Thoracic aorta (tissue), 2 donors: ENCODE measurements around the gene KRTAP12-3. TPM values are rescaled to one million over a fixed set of nuclear protein-coding genes. Genes with fewer than 3 reads are reported as not detected.

Experiments
- ATAC-seq: fragments of 150-250 bp; one replicate; pipeline ENCODE4 v1.8.0; 2017; ENCODE audit warnings: low read depth; ENCODE audit not compliant: insufficient number of reproducible peaks, low FRiP score
- DNase-seq: peaks from one replicate; pipeline ENCODE4 v3.0.0-alpha.2; 2020; ENCODE audit warnings: low spot score
- H3K27ac ChIP-seq, 2 donors: fragments of 200-600 bp; sonication (generic); 1 replicate in 1 of 2; 2 replicates in 1 of 2; pipeline ENCODE4 v1.5.1; 2016; ENCODE audit warnings: mild to moderate bottlenecking in 2 of 2, moderate library complexity in 2 of 2
- H3K27me3 ChIP-seq: fragments of 200-600 bp; sonication (generic); replicated peaks from 2 replicates; pipeline ENCODE4 v1.6.0; 2016; ENCODE audit warnings: mild to moderate bottlenecking; ENCODE audit not compliant: insufficient read depth
- H3K36me3 ChIP-seq: fragments of 200-600 bp; sonication (generic); one replicate; pipeline ENCODE4 v1.5.1; 2016
- H3K4me1 ChIP-seq, 2 donors: fragments of 200-600 bp; sonication (generic); 1 replicate in 1 of 2; 2 replicates in 1 of 2; pipeline versions ENCODE4 v1.5.1 to v1.6.0; 2016; ENCODE audit warnings: low read depth in 2 of 2, mild to moderate bottlenecking in 1 of 2; ENCODE audit not compliant: control insufficient read depth in 1 of 2
- H3K4me3 ChIP-seq: fragments of 200-600 bp; sonication (generic); 2 replicates; pipeline ENCODE4 v1.5.1; 2016; ENCODE audit warnings: mild to moderate bottlenecking
- H3K9me3 ChIP-seq: fragments of 200-600 bp; sonication (generic); 2 replicates; pipeline ENCODE4 v1.5.1; 2016
- CTCF ChIP-seq: fragments of 200-600 bp; sonication (generic); IDR thresholded peaks from one replicate; pipeline ENCODE4 v1.5.1; 2019; ENCODE audit warnings: antibody characterized with exemption
- total RNA-seq, 2 donors: library from RNA; depleted of rRNA; stranded (reverse); fragments of >200 nt; gene quantifications; one replicate each; pipeline versions ENCODE4 v1.1.0 to v1.2.3, GENCODE V29; 2016

KRTAP12-3 gene
- total RNA-seq, 2 donors from 2014 or later: not detected

DNA sequence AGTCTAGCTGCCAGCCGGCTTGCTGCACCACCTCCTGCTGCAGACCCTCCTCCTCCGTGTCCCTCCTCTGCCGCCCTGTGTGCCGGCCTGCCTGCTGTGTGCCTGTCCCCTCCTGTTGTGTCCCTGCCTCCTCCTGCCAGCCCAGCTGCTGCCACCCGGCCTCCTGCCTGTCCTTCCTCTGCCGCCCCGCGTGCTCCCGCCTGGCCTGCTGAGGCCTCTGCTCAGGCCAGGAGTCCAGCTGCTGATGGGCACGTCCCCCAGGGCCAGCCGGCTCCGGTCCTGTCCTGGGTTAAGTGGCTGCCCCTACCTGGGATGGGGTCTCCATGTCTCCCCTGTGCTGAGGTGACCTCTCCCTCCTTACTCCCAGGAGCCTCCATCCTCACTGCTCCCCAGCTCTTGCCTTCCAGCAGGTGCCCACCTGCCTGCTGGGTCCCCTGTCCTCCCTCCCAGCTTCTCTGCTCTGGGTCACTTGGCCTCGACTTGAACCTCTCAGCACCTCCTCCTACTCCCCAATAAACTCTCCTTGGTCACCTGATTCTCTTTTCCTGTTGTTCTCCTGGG, 45.0 kb upstream of the KRTAP12-3 start:
- Histone ChIP-seq H3K27me3 (no peaks in the 10 kb centered on the region), H3K9me3 (peaks cover 7% of the 10 kb centered on the region), H3K36me3 (no peaks in the 10 kb centered on the region), H3K27ac (no peak overlapping the region), H3K4me3 (no peak overlapping the region), H3K4me1 (no peaks in the 10 kb centered on the region)
- ATAC-seq (no peak), DNase-seq (no peak)
- TF ChIP-seq CTCF: no peak

- no peak overlapping the region for H3K27ac ChIP-seq
- no peak for TF ChIP-seq CTCF
- H3K4me1 ChIP-seq: no peaks in the 10 kb centered on the region
- ATAC-seq (no peak), DNase-seq (no peak)
- H3K4me3 ChIP-seq: no peak overlapping the region
- no peaks in the 10 kb centered on the region for H3K36me3 ChIP-seq
- H3K27me3 ChIP-seq: no peaks in the 10 kb centered on the region
- H3K9me3 ChIP-seq: peaks cover 7% of the 10 kb centered on the region
These were observed 44.2 kb upstream of the KRTAP12-3 start for GRCh38 chr21:44613386-44614155.

- Histone ChIP-seq H3K27ac (no peak overlapping the region), H3K36me3 (no peaks in the 10 kb centered on the region), H3K4me3 (no peak overlapping the region), H3K9me3 (peaks cover 6% of the 10 kb centered on the region), H3K27me3 (no peaks in the 10 kb centered on the region), H3K4me1 (no peaks in the 10 kb centered on the region)
- TF ChIP-seq CTCF: no peak
- ATAC-seq: no peak
- no peak for DNase-seq
These were observed 43.5 kb upstream of the KRTAP12-3 start for GRCh38 chr21:44614161-44614631.

GRCh38 chr21:44614961-44615391, 42.8 kb upstream of the KRTAP12-3 start:
- Histone ChIP-seq H3K27me3 (no peaks in the 10 kb centered on the region), H3K36me3 (no peaks in the 10 kb centered on the region), H3K4me3 (no peak overlapping the region), H3K4me1 (no peaks in the 10 kb centered on the region), H3K9me3 (peaks cover 4% of the 10 kb centered on the region), H3K27ac (no peak overlapping the region)
- DNase-seq: no peak
- TF ChIP-seq CTCF: no peak
- ATAC-seq: no peak

GRCh38 chr21:44615466-44615865, 42.3 kb upstream of the KRTAP12-3 start:
- Histone ChIP-seq H3K4me1 (no peaks in the 10 kb centered on the region), H3K9me3 (peaks cover 4% of the 10 kb centered on the region), H3K36me3 (no peaks in the 10 kb centered on the region), H3K27me3 (no peaks in the 10 kb centered on the region), H3K4me3 (no peak overlapping the region), H3K27ac (no peak overlapping the region)
- ATAC-seq: no peak
- TF ChIP-seq CTCF: no peak
- no peak for DNase-seq
